Stimulated activated CD8-positive, alpha-beta memory T cell treated with anti-CD3 and anti-CD28 coated beads, Interleukin-15, amount 100 ng/mL, for 48 hours (primary cell): ENCODE measurements around the gene DIS3L2.
A peak's percentile ranks its signal among the peaks of the same experiment; 100 is the strongest.

ENCODE experiments used
- DNase-seq, 2 donors: peaks; one replicate each; pipeline ENCODE4 v3.0.0-alpha.2; 2020; ENCODE audit warnings: low read depth in 2 of 2

Gene DIS3L2

GRCh38 chr2:231961349-231962166, at the start of gene DIS3L2:
DIS3L2 (plus strand) TSS chr2:231961713; CDS start chr2:232014928, 53,215 bp downstream.
- peak; percentile 66 to 76 for DNase-seq

- no peak for DNase-seq
Observed at GRCh38 chr2:231914077-231914690, 47.3 kb upstream of the DIS3L2 start.

GRCh38 chr2:231917280-231918066, 44.0 kb upstream of the DIS3L2 start:
- no peak for DNase-seq

- no peak for DNase-seq
Observed at GRCh38 chr2:231918501-231919330, 42.8 kb upstream of the DIS3L2 start.

GRCh38 chr2:231919341-231920035, 42.0 kb upstream of the DIS3L2 start:
- no peak for DNase-seq

GRCh38 chr2:231920366-231920765, 41.1 kb upstream of the DIS3L2 start:
- DNase-seq: no peak

GRCh38 chr2:231920795-231921194, 40.7 kb upstream of the DIS3L2 start:
- DNase-seq: no peak

GRCh38 chr2:231922311-231923009, 39.1 kb upstream of the DIS3L2 start:
- no peak for DNase-seq

- DNase-seq: no peak
Observed at GRCh38 chr2:231923010-231923344, 38.5 kb upstream of the DIS3L2 start.

- no peak for DNase-seq
Observed at GRCh38 chr2:231923951-231924888, 37.3 kb upstream of the DIS3L2 start.

- no peak for DNase-seq
Observed at GRCh38 chr2:231924889-231925275, 36.6 kb upstream of the DIS3L2 start.

GRCh38 chr2:231925303-231926179, 36.0 kb upstream of the DIS3L2 start:
- peak; percentile 35 to 50 for DNase-seq

- peak; percentile 68 to 74 for DNase-seq
Observed at GRCh38 chr2:231926180-231926741, 35.3 kb upstream of the DIS3L2 start, which contains the start of gene NPPC. NPPC (minus strand) TSS chr2:231926396; CDS start chr2:231926249, 147 bp downstream.

- peak; percentile 8 to 12 for DNase-seq
Observed at GRCh38 chr2:231926761-231927565, 34.5 kb upstream of the DIS3L2 start.

- DNase-seq: no peak
Observed at GRCh38 chr2:231927566-231927890, 34.0 kb upstream of the DIS3L2 start.

GRCh38 chr2:231928481-231928880, 33.0 kb upstream of the DIS3L2 start:
- DNase-seq: no peak
